GM18498 (cell line): Measurements from ENCODE around the gene EMB.
"Not testable (repeated sequence)": the region's sequence is repeated elsewhere in the genome, so short reads cannot be mapped to it uniquely, and the experiment has no call there.

Source experiments
- ATAC-seq: cut with Tn5 transposase; IDR thresholded peaks from one replicate; pipeline ENCODE4 v1.9.1; 2021; ENCODE audit warnings: mild to moderate bottlenecking, moderate library complexity; ENCODE audit not compliant: unreplicated experiment

EMB gene

DNA sequence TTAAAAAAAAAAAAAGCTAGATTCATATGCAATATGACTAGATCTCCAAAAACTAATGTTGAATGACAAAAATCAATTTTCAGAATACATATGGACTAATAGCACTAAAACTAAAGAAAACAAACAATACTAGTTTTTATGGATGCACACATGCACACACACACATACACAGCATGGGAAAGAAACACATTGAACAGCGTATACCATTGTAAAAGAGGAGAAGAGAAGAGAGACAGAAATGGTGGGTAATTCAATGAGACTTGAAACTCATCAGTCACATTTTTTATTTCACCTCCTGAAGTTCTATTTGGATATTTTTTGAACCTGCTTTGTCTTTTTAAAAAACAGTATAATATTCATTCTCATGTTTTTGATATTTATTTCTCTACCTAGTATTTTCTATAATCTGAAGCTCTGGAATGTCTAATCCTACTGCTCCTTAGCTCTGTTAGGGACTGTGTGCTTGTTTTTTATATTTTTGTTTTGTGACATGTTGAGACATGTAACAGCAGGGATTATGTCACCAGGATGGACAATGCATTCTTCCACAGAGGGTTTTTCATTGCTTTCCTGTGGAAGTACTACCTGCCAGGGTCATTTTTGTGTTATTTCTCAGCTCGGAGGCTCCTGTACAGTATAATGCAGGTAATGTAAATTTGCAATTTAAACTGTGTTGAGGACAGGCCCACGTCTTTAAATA is 17.8 kb downstream of the EMB start:
- ATAC-seq: not testable (repeated sequence)

DNA sequence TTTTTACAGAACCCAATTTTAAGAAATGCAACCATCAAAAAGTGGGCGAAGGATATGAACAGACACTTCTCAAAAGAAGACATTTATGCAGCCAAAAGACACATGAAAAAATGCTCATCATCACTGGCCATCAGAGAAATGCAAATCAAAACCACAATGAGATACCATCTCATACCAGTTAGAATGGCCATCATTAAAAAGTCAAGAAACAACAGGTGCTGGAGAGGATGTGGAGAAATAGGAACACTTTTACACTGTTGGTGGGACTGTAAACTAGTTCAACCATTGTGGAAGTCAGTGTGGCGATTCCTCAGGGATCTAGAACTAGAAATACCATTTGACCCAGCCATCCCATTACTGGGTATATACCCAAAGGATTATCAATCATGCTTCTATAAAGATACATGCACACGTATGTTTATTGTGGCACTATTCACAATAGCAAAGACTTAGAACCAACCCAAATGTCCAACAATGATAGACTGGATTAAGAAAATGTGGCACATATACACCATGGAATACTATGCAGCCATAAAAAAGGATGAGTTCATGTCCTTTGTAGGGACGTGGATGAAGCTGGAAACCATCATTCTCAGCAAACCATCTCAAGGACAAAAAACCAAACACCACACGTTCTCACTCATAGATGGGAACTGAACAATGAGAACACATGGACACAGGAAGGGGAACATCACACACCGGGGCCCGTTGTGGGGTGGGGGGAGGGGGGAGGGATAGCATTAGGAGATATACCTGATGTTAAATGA is 19.7 kb downstream of the EMB start:
- ATAC-seq: not testable (repeated sequence)

DNA sequence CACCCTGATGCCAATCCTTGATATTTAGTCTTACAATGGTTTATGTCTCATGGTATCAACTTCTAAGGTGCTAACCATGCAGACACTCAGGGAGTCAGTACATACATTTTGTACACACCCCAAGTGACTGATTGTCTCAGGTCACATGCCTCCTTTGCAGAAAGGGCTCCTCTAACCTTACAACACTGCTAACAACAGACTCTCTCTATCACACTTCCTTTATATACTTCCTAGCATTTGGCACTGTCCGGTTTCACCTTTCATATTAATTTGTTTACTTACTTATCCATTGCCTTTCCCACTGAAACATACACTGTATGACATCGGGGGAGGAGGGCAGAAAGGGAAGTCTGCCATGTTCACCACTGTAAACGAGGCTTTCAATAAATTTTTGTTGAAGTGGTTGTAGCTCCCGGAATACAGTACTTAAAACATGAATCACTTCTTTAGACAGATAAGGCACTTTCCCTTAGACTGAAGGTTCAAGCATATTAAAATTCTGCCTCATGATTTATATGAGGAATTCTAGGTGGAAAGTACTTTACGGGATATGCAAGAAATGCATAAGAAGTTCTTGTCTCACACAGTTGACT is 20.6 kb downstream of the EMB start:
- ATAC-seq: no peak

DNA sequence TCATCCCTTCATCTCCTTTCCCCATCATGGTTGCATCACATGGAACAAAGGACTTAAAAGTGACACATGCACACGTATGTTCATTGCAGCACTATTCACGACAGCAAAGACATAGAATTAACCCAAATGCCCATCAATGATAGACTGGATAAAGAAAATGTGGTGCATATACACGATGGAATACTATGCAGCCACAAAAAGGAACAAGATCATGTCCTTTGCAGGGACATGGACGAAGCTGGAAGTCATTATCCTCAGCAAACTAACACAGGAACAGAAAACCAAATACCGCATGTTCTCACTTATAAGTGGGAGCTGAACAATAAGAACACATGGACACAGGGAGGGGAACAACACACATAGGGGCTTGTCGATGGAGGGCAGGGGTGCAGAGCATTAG is 21.4 kb downstream of the EMB start:
- ATAC-seq: not testable (repeated sequence)

DNA sequence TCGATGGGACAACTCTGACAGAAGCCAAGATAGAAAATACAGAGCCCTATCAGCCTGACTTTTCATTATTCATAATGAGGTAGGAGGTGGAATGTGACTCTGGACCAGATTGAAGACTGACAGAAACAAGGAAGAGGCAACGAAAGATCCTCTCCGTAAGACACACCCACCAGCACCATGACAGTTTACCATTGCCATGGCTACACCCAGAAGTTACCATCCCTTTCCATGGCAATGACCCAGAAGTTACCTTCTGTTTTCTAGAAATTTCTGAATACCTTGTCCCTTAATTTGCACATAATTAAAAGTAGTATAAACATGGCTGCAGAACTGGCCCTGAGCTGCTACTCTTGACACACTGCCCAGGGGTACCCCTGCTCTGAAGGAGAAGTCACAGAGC is 24.5 kb downstream of the EMB start:
- ATAC-seq: peak; percentile 10

DNA sequence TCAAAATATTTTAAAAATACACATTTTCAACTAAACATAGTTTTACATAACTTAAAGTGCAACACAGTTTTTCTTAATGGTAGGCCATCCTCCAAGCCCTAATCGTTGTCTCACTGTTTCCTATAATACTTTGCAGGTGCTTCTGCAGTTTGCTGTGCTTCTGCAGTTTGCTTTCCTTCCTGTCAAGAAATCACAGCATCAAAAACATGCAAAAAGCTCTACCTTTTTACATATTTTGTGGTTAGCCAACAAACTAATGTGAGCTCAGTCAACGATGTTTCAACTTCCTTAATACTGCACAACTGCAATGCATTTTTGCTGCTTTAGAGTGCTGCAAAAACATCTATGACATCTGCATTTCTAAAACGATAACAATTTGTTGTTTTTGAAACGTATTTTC is 25.2 kb downstream of the EMB start:
- peak; percentile 95 for ATAC-seq

DNA sequence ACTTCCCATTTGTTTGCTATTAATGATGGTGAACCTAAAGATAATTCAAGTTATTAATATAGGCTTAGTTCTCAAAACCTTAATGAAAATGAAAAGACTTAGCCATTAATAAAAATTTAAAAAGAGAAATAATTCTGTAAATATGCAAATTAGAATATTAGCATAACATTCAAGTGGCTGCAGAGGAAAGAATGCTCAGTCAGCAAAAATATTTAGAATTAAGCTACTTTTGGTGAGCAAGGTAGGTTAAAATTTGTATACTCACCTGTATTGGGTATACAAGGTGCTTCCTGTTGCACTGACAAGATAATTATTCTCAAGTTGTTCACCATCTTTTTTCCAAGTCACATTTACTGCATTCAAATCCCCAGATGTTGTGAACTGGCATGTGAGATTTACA is 30.2 kb downstream of the EMB start:
- ATAC-seq: not testable (repeated sequence)

DNA sequence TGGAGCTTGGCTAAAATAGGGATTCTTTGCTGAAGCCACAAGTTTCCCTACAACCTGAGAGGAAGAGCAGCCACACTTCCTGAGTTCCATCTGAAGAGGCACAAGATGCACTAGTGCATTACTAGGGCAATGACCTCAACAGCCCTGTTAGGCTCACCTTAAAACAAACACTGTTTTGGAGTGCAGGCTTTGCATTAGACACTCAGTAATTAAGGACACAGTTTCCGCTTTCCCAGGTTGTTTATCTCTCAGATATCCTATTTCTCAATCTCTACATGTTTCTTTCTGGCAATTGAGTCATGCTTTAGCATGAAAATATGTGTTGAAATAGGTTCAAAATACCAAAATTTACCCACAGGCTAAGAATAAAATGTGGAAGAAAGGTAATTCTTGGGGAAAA is 34.2 kb downstream of the EMB start:
- no peak for ATAC-seq

DNA sequence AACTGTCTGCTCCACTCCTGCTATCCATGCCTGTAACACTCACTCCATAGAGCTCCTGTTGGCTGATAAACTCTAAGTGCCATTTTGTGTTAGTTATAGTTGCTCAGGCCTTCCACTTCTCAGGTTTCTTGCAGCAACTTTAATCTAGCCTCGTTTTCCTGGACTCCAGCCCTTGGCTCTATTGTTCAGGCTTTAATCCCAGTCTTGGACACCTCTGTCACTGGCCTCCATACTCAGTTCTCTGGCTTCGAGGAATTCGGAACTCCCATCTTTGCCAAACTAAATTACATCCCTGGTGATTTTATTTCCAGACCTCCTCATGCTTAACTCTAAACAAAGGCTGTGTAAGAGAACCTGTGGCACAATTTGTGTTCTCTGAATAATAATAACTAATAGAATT is 39.8 kb downstream of the EMB start:
- no peak for ATAC-seq

DNA sequence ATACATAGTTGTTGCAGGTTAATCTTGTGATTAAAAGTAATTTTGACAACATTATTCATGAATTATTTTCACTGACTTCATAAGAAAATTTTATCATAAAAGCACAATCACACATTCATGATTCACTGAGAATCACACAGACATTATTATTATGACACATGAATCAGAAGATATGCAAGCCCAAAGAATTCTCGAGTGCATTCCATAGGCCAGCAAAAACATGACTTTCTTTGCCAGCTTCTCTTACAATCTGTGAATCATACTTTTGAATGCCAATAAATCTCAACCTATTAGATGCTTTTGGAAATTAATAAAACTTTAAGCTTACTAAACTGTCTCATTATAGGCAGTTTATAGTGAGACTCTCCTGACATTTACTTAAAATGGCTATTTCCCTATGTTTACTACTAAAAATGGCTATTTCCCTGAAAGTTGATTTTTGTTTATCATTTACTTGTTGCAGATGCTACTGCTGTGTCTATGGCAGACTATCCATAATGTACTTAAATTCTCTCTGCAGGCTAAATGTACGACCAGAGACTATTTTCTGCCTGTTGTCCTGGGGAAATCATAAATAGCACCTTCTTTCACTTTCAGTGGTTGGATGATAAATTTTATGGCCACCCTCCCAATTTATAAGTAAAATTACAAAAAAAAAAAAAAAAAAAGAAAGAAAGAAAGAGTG is 47.0 kb downstream of the EMB start:
- ATAC-seq: not testable (repeated sequence)

DNA sequence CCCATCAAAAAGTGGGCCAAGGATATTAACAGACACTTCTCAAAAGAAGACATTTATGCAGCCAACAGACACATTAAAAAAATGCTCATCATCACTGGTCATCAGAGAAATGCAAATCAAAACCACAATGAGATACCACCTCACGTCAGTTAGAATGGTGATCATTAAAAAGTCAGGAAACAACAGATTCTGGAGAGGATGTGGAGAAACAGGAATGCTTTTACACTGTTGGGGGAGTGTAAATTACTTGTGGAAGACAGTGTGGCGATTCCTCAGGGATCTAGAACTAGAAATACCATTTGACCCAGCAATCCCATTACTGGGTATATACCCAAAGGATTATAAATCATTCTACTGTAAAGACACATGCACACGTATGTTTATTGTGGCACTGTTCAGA is 48.8 kb downstream of the EMB start:
- not testable (repeated sequence) for ATAC-seq

DNA sequence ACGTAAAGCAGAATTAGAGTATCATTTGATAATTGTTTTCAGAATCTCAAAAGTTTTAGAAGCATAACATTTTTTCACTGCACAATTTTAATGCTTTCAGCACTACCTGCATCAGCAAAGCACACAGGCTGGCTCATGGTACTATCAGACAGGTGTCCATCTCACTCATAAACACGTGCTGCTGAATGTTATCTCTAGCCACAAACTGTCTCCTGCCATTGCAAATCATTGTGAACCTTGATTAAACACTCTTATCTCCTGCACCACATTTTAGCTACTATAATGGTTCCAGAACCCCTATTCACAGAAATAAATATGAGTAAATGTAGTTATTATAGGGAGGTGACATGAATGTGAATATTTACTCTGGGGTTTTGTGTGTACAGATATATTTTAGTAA is 56.7 kb downstream of the EMB start:
- not testable (repeated sequence) for ATAC-seq

DNA sequence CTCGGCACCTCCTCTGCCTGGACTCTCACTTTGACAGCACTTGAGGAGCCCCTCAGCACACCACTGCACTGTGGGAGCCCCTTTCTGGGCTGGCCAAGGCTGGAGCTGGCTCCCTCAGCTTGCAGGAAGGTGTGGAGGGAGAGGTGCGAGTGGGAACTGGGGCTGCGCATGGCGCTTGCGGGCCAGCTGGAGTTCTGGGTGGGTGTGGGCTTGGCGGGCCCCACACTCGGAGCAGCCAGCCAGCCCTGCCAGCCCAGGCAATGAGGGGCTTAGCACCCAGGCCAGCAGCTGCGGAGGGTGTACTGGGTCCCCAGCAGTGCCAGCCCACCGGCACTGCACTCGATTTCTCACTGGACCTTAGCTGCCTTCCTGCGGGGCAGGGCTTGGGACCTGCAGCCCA is 64.4 kb downstream of the EMB start:
- not testable (repeated sequence) for ATAC-seq

DNA sequence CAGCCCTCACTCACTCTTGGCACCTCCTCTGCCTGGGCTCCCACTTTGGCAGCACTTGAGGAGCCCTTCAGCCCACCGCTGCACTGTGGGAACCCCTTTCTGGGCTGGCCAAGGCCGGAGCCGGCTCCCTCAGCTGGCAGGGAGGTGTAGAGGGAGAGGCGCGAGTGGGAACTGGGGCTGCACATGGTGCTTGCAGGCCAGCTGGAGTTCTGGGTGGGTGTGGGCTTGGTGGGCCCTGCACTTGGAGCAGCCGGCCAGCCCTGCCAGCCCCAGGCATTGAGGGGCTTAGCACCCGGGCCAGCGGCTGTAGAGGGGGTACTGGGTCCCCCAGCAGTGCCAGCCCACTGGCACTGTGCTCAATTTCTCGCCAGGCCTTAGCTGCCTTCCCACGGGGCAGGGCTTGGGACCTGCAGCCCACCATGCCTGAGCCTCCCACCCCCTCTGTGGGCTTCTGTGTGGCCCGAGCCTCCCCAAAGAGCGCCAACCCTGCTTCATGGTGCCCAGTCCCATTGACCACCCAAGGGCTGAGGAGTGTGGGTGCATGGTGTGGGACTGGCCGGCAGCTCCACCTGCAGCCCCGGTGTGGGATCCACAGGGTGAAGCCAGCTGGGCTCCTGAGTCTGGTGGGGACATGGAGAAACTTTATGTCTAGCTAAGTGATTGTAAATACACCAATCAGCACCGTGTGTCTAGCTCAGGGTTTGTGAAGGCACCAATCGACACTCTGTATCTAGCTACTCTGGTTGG is 71.6 kb downstream of the EMB start:
- ATAC-seq: not testable (repeated sequence)

DNA sequence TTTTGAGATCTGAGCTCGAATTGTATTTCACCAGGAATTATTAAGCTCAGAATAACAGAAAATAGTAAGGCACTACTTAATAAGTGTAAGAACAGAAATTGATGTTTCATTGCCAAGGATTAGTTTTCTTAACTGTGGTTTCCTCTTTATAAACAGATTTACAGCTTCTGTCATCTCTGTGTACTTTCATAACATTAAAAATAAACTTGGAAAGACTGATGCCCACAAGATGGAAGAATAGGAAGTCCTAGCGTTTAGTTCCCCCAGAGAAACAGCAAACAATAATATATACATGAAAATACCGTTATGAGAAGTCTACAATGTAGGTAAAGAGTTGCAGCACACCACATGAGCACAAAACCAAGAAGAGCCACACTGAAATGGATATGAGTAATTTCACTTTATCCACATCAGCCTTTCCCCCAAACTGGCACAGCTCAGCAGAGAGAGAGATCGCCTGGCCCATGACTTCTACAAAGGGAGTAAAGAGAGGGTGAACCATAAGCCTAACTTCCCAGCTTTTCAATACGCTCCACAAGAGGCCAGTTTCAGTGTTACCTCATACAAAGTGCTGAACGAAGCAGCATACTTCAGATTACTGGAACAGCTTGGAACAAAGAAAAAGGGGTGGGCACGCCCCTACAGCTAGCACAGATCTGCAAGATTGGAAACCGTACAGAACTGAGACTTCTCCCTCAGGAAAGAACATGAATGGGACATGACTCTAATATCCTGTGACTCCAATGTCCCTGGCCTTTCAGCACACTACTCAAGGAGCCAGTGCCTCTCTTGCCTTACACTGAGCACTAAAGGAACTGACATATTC is 75.4 kb downstream of the EMB start:
- ATAC-seq: no peak

DNA sequence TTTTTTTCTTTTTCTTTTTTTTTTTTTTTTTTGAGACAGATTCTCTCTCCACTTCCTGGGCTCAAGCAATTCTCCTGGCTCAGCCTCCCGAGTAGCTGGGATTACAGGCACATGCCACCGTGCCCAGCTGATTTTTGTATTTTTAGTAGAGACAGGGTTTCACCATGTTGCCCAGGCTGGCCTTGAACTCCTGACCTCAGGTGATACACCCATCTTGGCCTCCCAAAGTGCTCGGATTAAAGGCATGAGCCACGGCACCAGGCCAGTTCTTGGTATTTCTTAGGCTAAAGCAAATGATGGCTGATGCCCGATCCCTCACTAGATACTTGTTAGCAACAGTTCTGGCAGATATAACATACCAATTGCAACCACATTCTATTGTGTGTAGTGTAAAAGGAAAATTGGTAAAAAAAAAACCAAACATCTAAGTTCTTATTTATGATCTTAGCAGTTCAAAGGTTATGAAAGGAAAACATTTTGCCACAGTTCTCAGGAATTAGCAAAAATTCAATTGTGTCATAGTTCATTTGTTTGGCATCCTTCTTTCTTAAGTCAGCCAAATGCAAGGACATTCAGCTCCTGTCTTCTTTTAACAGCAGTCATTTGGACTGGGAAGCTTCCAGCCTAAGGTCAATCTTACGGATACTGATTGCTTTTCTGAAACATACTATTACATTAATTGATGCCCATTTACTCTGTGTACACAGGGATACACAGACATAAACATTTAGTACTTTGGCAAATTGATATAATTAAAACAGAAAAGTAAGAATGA is 76.4 kb downstream of the EMB start:
- not testable (repeated sequence) for ATAC-seq

DNA sequence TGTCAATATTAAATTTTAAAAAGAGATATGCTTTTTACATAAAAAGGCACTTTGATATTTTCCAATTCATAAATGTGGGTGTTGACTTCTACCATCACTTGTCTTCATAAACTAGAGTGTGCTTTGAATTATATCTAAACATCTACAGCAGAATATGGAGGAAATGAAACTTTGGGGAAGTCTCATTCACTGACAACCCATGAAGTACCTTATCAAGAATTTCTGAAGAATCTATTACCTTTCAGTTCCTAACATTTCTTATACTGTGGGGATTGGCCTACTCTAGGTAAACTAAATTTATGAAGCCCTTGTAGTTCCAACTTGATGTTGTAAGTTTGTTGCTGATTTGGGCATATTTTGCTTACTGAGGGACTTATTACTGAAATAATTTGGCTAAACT is 81.9 kb downstream of the EMB start:
- ATAC-seq: no peak

DNA sequence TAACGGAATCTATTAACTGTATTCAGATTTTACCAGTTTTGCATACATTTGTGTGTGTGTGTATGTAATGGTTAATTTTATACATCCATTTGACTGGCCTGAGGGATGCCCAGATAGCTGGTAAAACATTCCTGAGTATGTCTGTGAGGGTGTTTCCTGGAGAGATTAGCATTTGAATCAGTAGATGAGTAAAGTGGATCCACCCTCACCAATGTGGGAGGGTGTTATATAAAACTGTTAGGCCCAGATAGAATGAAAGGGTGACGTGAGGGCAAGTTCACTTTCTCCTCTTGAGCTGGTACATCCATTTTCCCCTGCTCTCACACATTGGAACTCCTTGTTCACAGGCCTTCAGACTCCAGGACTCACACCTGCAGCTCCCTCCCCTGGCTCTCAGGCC is 88.7 kb downstream of the EMB start:
- ATAC-seq: no peak
